ENCODE data around the gene SLITRK2.

DNA sequence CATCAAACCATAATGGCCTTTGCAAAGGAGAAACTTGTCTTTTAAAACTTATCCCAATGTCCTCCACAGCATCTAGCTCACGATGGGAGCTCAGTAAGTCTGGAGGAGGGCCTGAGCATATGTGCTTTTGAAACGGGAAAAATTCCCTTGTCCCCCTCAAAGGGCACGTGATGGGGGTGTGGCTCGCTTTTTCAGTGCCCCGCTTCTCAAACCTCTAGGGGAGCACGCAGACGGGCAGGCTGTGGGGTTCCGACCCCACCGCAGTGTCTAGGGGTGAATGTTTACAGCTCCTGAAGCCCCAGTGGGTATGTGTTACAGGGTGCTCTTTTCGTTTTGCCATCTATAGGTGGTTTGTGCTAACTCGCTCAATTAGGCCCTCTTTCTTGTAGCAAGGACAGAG is 31.2 kb downstream of the SLITRK2 start:
- TF ChIP-seq ZNF274 (IDR thresholded peaks at IDR 0.05; ENCODE audit: insufficient read depth, insufficient read length) (no peak), NFIC (IDR thresholded peaks at IDR 0.05; ENCODE audit: low read depth, low read length) (no peak), FOXM1 (IDR thresholded peaks at IDR 0.05; ENCODE audit: low read depth, low read length) (no peak), YY1 (IDR thresholded peaks at IDR 0.05; ENCODE audit: low read depth, low read length) (no peak), RAD21 (IDR thresholded peaks at IDR 0.05; ENCODE audit: insufficient read depth, low read depth, low read length) (no peak), HDAC6 (IDR thresholded peaks at IDR 0.05; ENCODE audit: unreplicated experiment) (no peak)
- TF ChIP-seq, protein P1, sequence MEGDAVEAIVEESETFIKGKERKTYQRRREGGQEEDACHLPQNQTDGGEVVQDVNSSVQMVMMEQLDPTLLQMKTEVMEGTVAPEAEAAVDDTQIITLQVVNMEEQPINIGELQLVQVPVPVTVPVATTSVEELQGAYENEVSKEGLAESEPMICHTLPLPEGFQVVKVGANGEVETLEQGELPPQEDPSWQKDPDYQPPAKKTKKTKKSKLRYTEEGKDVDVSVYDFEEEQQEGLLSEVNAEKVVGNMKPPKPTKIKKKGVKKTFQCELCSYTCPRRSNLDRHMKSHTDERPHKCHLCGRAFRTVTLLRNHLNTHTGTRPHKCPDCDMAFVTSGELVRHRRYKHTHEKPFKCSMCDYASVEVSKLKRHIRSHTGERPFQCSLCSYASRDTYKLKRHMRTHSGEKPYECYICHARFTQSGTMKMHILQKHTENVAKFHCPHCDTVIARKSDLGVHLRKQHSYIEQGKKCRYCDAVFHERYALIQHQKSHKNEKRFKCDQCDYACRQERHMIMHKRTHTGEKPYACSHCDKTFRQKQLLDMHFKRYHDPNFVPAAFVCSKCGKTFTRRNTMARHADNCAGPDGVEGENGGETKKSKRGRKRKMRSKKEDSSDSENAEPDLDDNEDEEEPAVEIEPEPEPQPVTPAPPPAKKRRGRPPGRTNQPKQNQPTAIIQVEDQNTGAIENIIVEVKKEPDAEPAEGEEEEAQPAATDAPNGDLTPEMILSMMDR (IDR thresholded peaks at IDR 0.05 in 2 of 3, conservative IDR thresholded peaks at IDR 0.05 in 1 of 3; ENCODE audit: control insufficient read depth in 2 of 3, extremely low read depth in 1 of 3, insufficient read depth in 1 of 3, low read depth in 3 of 3, low read length in 3 of 3), result no peak
- TF ChIP-seq, protein P2, sequence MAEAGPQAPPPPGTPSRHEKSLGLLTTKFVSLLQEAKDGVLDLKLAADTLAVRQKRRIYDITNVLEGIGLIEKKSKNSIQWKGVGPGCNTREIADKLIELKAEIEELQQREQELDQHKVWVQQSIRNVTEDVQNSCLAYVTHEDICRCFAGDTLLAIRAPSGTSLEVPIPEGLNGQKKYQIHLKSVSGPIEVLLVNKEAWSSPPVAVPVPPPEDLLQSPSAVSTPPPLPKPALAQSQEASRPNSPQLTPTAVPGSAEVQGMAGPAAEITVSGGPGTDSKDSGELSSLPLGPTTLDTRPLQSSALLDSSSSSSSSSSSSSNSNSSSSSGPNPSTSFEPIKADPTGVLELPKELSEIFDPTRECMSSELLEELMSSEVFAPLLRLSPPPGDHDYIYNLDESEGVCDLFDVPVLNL (IDR thresholded peaks at IDR 0.05; ENCODE audit: low read depth, low read length), result no peak
- TF ChIP-seq, protein P3, sequence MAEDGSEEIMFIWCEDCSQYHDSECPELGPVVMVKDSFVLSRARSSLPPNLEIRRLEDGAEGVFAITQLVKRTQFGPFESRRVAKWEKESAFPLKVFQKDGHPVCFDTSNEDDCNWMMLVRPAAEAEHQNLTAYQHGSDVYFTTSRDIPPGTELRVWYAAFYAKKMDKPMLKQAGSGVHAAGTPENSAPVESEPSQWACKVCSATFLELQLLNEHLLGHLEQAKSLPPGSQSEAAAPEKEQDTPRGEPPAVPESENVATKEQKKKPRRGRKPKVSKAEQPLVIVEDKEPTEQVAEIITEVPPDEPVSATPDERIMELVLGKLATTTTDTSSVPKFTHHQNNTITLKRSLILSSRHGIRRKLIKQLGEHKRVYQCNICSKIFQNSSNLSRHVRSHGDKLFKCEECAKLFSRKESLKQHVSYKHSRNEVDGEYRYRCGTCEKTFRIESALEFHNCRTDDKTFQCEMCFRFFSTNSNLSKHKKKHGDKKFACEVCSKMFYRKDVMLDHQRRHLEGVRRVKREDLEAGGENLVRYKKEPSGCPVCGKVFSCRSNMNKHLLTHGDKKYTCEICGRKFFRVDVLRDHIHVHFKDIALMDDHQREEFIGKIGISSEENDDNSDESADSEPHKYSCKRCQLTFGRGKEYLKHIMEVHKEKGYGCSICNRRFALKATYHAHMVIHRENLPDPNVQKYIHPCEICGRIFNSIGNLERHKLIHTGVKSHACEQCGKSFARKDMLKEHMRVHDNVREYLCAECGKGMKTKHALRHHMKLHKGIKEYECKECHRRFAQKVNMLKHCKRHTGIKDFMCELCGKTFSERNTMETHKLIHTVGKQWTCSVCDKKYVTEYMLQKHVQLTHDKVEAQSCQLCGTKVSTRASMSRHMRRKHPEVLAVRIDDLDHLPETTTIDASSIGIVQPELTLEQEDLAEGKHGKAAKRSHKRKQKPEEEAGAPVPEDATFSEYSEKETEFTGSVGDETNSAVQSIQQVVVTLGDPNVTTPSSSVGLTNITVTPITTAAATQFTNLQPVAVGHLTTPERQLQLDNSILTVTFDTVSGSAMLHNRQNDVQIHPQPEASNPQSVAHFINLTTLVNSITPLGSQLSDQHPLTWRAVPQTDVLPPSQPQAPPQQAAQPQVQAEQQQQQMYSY (CRISPR knock-in tag; IDR thresholded peaks at IDR 0.05), result no peak
